ENCODE results near the gene PCYOX1L. TPM values are rescaled to one million over a fixed set of nuclear protein-coding genes. Genes with fewer than 3 reads are reported as not detected.

PCYOX1L gene
- total and polyA plus RNA-seq, 4 experiments from 2014 or later = 9.9 to 43.9 (median 28.0) TPM

GRCh38 chr5:149337736-149338135, 20.1 kb upstream of the PCYOX1L start:
- CTCF ChIA-PET (ENCODE audit: partially characterized antibody) = interaction anchor here (0.6 to 1.0 kb wide), 3 partner anchors 27 to 638 kb away, joined by 3 read pairs; no protein-coding TSS in a partner anchor
- H3K27me3 ChIP-seq (ENCODE audit: insufficient read depth, low read length) = no peaks in the 10 kb centered on the region
- H3K36me3 Mint-ChIP-seq = peaks cover 0 to 3% of the 10 kb centered on the region in 2 donors
- no peak overlapping the region for H3K4me3 ChIP-seq (ENCODE audit: low read length in 2 of 2)
- H3K9me3 Mint-ChIP-seq = peaks cover 0 to 2% (median 0%) of the 10 kb centered on the region in 8 donors
- no peaks in the 10 kb centered on the region for H3K36me3 ChIP-seq (ENCODE audit: insufficient read depth, low read length)
- intact Hi-C loops (cut with micrococcal nuclease) = no loop called here
- H3K4me1 ChIP-seq (ENCODE audit: insufficient read depth, low read length) = no peaks in the 10 kb centered on the region
- no peak overlapping the region for H3K27ac ChIP-seq (ENCODE audit: low read depth, low read length)
- POLR2A ChIA-PET (ENCODE audit: partially characterized antibody) = interaction anchor here (0.8 kb wide), 1 partner anchor 11 kb away, joined by 3 read pairs; no protein-coding TSS in a partner anchor
- DNase-seq = no peak
- H3K4me1 Mint-ChIP-seq = peaks cover 0 to 3% (median 0%) of the 10 kb centered on the region in 4 donors
- no peaks in the 10 kb centered on the region for H3K27me3 Mint-ChIP-seq
- no peak overlapping the region for H3K27ac Mint-ChIP-seq
- no peaks in the 10 kb centered on the region for H3K9me3 ChIP-seq (ENCODE audit: control insufficient read depth in 1 of 2, low read length in 2 of 2)
- no peak overlapping the region for H3K4me3 Mint-ChIP-seq

- peak overlapping the region in 1 of 8 donors; percentile 73 for H3K4me3 Mint-ChIP-seq
- CTCF ChIA-PET (ENCODE audit: partially characterized antibody) = interaction anchor here (0.6 to 2.4 kb wide), 4 partner anchors 26 to 638 kb away, joined by 3 to 7 read pairs (median 3); no protein-coding TSS in a partner anchor
- peaks cover 0 to 2% (median 0%) of the 10 kb centered on the region in 8 donors for H3K9me3 Mint-ChIP-seq
- Histone ChIP-seq H3K36me3 (ENCODE audit: insufficient read depth, low read length) (no peaks in the 10 kb centered on the region), H3K27me3 (ENCODE audit: insufficient read depth, low read length) (no peaks in the 10 kb centered on the region), H3K9me3 (ENCODE audit: control insufficient read depth in 1 of 2, low read length in 2 of 2) (no peaks in the 10 kb centered on the region), H3K4me1 (ENCODE audit: insufficient read depth, low read length) (no peaks in the 10 kb centered on the region), H3K4me3 (ENCODE audit: low read length in 2 of 2) (no peak overlapping the region), H3K27ac (ENCODE audit: low read depth, low read length) (no peak overlapping the region)
- H3K27me3 Mint-ChIP-seq = no peaks in the 10 kb centered on the region
- intact Hi-C loops (cut with micrococcal nuclease) = no loop called here
- peaks cover 0 to 4% (median 3%) of the 10 kb centered on the region in 4 donors for H3K4me1 Mint-ChIP-seq
- peaks cover 0 to 3% of the 10 kb centered on the region in 2 donors for H3K36me3 Mint-ChIP-seq
- DNase-seq = no peak
- POLR2A ChIA-PET (ENCODE audit: partially characterized antibody) = interaction anchor here (0.8 to 1.3 kb wide), 2 partner anchors 11 to 29 kb away, joined by 3 read pairs; no protein-coding TSS in a partner anchor
- H3K27ac Mint-ChIP-seq = no peak overlapping the region
Observed at GRCh38 chr5:149338364-149338763, 19.5 kb upstream of the PCYOX1L start.

- CTCF ChIA-PET (ENCODE audit: partially characterized antibody) = interaction anchor here (1.1 to 26.0 kb wide), 6 partner anchors 13 to 41 kb away, joined by 3 to 337 read pairs (median 6); partner anchors contain the start of gene PCYOX1L
- intact Hi-C loops (cut with micrococcal nuclease) = loop anchor here (10.0 kb wide), 2 partner anchors 624 to 956 kb away; partner anchors contain the start of genes FBXO38 and SLC26A2
Observed at GRCh38 chr5:149340920-149341319, 16.9 kb upstream of the PCYOX1L start.

GRCh38 chr5:149341876-149342275, 16.0 kb upstream of the PCYOX1L start:
- peaks cover 0 to 4% (median 0%) of the 10 kb centered on the region in 8 donors for H3K9me3 Mint-ChIP-seq
- Histone ChIP-seq H3K9me3 (ENCODE audit: control insufficient read depth in 1 of 2, low read length in 2 of 2) (no peaks in the 10 kb centered on the region), H3K27me3 (ENCODE audit: insufficient read depth, low read length) (no peaks in the 10 kb centered on the region), H3K4me1 (ENCODE audit: insufficient read depth, low read length) (peaks cover 19% of the 10 kb centered on the region), H3K27ac (ENCODE audit: low read depth, low read length) (no peak overlapping the region), H3K4me3 (ENCODE audit: low read length in 2 of 2) (no peak overlapping the region), H3K36me3 (ENCODE audit: insufficient read depth, low read length) (no peaks in the 10 kb centered on the region)
- DNase-seq = no peak
- ChIA-PET POLR2A (ENCODE audit: partially characterized antibody) (interaction anchor here (4.7 to 8.6 kb wide), 2 partner anchors 16 to 26 kb away, joined by 45 to 289 read pairs; partner anchors contain the start of gene PCYOX1L), CTCF (ENCODE audit: partially characterized antibody) (interaction anchor here (0.8 to 26.0 kb wide), 5 partner anchors 12 to 29 kb away, joined by 3 to 337 read pairs (median 3); partner anchors contain the start of gene PCYOX1L)
- H3K4me1 Mint-ChIP-seq = peaks cover 14 to 34% (median 23%) of the 10 kb centered on the region in 4 donors
- H3K4me3 Mint-ChIP-seq = no peak overlapping the region
- peak overlapping the region in 1 of 7 donors; percentile 75 for H3K27ac Mint-ChIP-seq
- intact Hi-C loops (cut with micrococcal nuclease) = loop anchor here (10.0 kb wide), 2 partner anchors 623 to 957 kb away; partner anchors contain the start of genes FBXO38 and SLC26A2
- H3K36me3 Mint-ChIP-seq = peaks cover 3 to 13% of the 10 kb centered on the region in 2 donors
- no peaks in the 10 kb centered on the region for H3K27me3 Mint-ChIP-seq

More at GRCh38 chr5:149340920-149341319, 16.9 kb upstream of the PCYOX1L start:
- peaks cover 10 to 26% (median 19%) of the 10 kb centered on the region in 4 donors for H3K4me1 Mint-ChIP-seq
- peaks cover 3 to 7% of the 10 kb centered on the region in 2 donors for H3K36me3 Mint-ChIP-seq
- H3K27me3 Mint-ChIP-seq = no peaks in the 10 kb centered on the region
- no peak overlapping the region for H3K4me3 ChIP-seq (ENCODE audit: low read length in 2 of 2)
- no peaks in the 10 kb centered on the region for H3K36me3 ChIP-seq (ENCODE audit: insufficient read depth, low read length)
- POLR2A ChIA-PET (ENCODE audit: partially characterized antibody) = interaction anchor here (1.6 kb wide), 1 partner anchor 211 kb away, joined by 3 read pairs; the partner anchor contains the start of gene CSNK1A1
- no peak overlapping the region for H3K4me3 Mint-ChIP-seq
- no peak overlapping the region for H3K27ac Mint-ChIP-seq
- no peak for DNase-seq
- H3K27ac ChIP-seq (ENCODE audit: low read depth, low read length) = no peak overlapping the region
- peaks cover 0 to 4% (median 0%) of the 10 kb centered on the region in 8 donors for H3K9me3 Mint-ChIP-seq
- H3K4me1 ChIP-seq (ENCODE audit: insufficient read depth, low read length) = peaks cover 13% of the 10 kb centered on the region
- no peaks in the 10 kb centered on the region for H3K27me3 ChIP-seq (ENCODE audit: insufficient read depth, low read length)
- H3K9me3 ChIP-seq (ENCODE audit: control insufficient read depth in 1 of 2, low read length in 2 of 2) = no peaks in the 10 kb centered on the region

- peak overlapping the region in 5 of 8 donors; percentile 31 to 99 (median 61) for H3K4me3 Mint-ChIP-seq
- ChIA-PET POLR2A (ENCODE audit: partially characterized antibody) (interaction anchor here (0.9 to 8.6 kb wide), 9 partner anchors 8 to 207 kb away, joined by 3 to 289 read pairs (median 4); partner anchors contain the start of genes CSNK1A1 and PCYOX1L), CTCF (ENCODE audit: partially characterized antibody) (interaction anchor here (1.2 to 26.0 kb wide), 10 partner anchors 10 to 207 kb away, joined by 3 to 337 read pairs (median 6); partner anchors contain the start of genes CSNK1A1 and PCYOX1L)
- no peak overlapping the region for H3K4me3 ChIP-seq (ENCODE audit: low read length in 2 of 2)
- no peak overlapping the region for H3K27ac ChIP-seq (ENCODE audit: low read depth, low read length)
- intact Hi-C loops (cut with micrococcal nuclease) = loop anchor here (10.0 kb wide), 2 partner anchors 621 to 959 kb away; partner anchors contain the start of genes FBXO38 and SLC26A2
- H3K27me3 Mint-ChIP-seq = no peaks in the 10 kb centered on the region
- H3K9me3 ChIP-seq (ENCODE audit: control insufficient read depth in 1 of 2, low read length in 2 of 2) = no peaks in the 10 kb centered on the region
- peak overlapping the region; percentile 65 to 99 (median 92) for H3K27ac Mint-ChIP-seq
- peaks cover 26 to 55% (median 44%) of the 10 kb centered on the region in 4 donors for H3K4me1 Mint-ChIP-seq
- H3K9me3 Mint-ChIP-seq = peaks cover 0 to 4% (median 0%) of the 10 kb centered on the region in 8 donors
- peaks cover 6% of the 10 kb centered on the region for H3K36me3 ChIP-seq (ENCODE audit: insufficient read depth, low read length)
- peaks cover 14 to 30% of the 10 kb centered on the region in 2 donors for H3K36me3 Mint-ChIP-seq
- no peaks in the 10 kb centered on the region for H3K27me3 ChIP-seq (ENCODE audit: insufficient read depth, low read length)
- DNase-seq = peak in 1 of 5 donors; percentile 10
- H3K4me1 ChIP-seq (ENCODE audit: insufficient read depth, low read length) = peaks cover 42% of the 10 kb centered on the region
Observed at GRCh38 chr5:149344151-149344550, 13.7 kb upstream of the PCYOX1L start.

GRCh38 chr5:149345147-149345891, 12.5 kb upstream of the PCYOX1L start, which contains the start of gene GRPEL2:
GRPEL2 (plus strand) TSS chr5:149345499; CDS start chr5:149345540, 41 bp downstream.
- ChIA-PET POLR2A (ENCODE audit: partially characterized antibody) (interaction anchor here (0.7 to 8.6 kb wide), 12 partner anchors 10 to 217 kb away, joined by 3 to 289 read pairs (median 6); partner anchors contain the start of genes CSNK1A1 and PCYOX1L), CTCF (ENCODE audit: partially characterized antibody) (interaction anchor here (1.2 to 26.0 kb wide), 12 partner anchors 11 to 206 kb away, joined by 3 to 337 read pairs (median 6); partner anchors contain the start of genes CSNK1A1 and PCYOX1L)
- peak within 1 kb of the TSS; percentile 87 to 99 (median 93) for H3K27ac Mint-ChIP-seq
- H3K27me3 ChIP-seq (ENCODE audit: insufficient read depth, low read length) = no peaks in the 10 kb centered on the region
- H3K4me3 ChIP-seq (ENCODE audit: low read length in 2 of 2) = peak within 1 kb of the TSS; percentile 83 to 92
- no peaks in the 10 kb centered on the region for H3K9me3 ChIP-seq (ENCODE audit: control insufficient read depth in 1 of 2, low read length in 2 of 2)
- H3K36me3 ChIP-seq (ENCODE audit: insufficient read depth, low read length) = peaks cover 18% of the 10 kb centered on the region
- H3K36me3 Mint-ChIP-seq = peaks cover 24 to 41% of the 10 kb centered on the region in 2 donors
- peaks cover 36 to 67% (median 55%) of the 10 kb centered on the region in 4 donors for H3K4me1 Mint-ChIP-seq
- peaks cover 54% of the 10 kb centered on the region for H3K4me1 ChIP-seq (ENCODE audit: insufficient read depth, low read length)
- peaks cover 0 to 4% (median 0%) of the 10 kb centered on the region in 8 donors for H3K9me3 Mint-ChIP-seq
- H3K27ac ChIP-seq (ENCODE audit: low read depth, low read length) = peak within 1 kb of the TSS; percentile 78
- intact Hi-C loops (cut with micrococcal nuclease) = loop anchor here (1.0 to 10.0 kb wide), 4 partner anchors 12 to 961 kb away; partner anchors contain the start of genes FBXO38 and SLC26A2
- H3K27me3 Mint-ChIP-seq = no peaks in the 10 kb centered on the region
- peak; percentile 80 to 87 (median 82) for DNase-seq
- H3K4me3 Mint-ChIP-seq = peak within 1 kb of the TSS; percentile 91 to 99 (median 96)
